Kidney (tissue), 14 donors: Measurements from ENCODE around the gene C5orf63. TPM values are rescaled to one million over a fixed set of nuclear protein-coding genes. Genes with fewer than 3 reads are reported as not detected.

Experiments
- DNase-seq, 5 donors: peaks; one replicate each; pipeline ENCODE4 v3.0.0-alpha.2; 2013 to 2020
- FAIRE-seq: peaks from 2 replicates; lab custom pipeline; 2012; peaks lifted over from hg19 to GRCh38; lab: Jason Lieb, UNC
- H3K27ac ChIP-seq, 2 donors: one replicate each; pipeline ENCODE4 v1.7.0; 2013; ENCODE audit warnings: low read depth in 2 of 2, low read length in 2 of 2, inconsistent platforms in 1 of 2
- H3K27me3 ChIP-seq: one replicate; pipeline ENCODE4 v1.7.1; 2013; ENCODE audit warnings: low read length, inconsistent platforms; ENCODE audit not compliant: control insufficient read depth, insufficient read depth
- H3K36me3 ChIP-seq, 3 donors: one replicate each; pipeline versions ENCODE4 v1.7.0 to v1.7.1; 2013; ENCODE audit warnings: low read length in 3 of 3, control low read depth in 1 of 3, inconsistent platforms in 1 of 3; ENCODE audit not compliant: insufficient read depth in 3 of 3, control insufficient read depth in 2 of 3
- H3K4me1 ChIP-seq, 3 donors: one replicate each; pipeline versions ENCODE4 v1.7.0 to v1.7.1; 2013; ENCODE audit warnings: low read length in 3 of 3, inconsistent platforms in 1 of 3, low read depth in 1 of 3; ENCODE audit not compliant: control insufficient read depth in 2 of 3, insufficient read depth in 2 of 3
- H3K4me3 ChIP-seq, 3 donors: one replicate each; pipeline versions ENCODE4 v1.7.0 to v1.8.1; 2013; ENCODE audit warnings: low read length in 3 of 3, control low read depth in 1 of 3, inconsistent platforms in 1 of 3
- H3K9ac ChIP-seq, 3 donors: one replicate each; pipeline versions ENCODE4 v1.7.0 to v1.7.1; 2013; ENCODE audit warnings: low read length in 3 of 3, control low read depth in 1 of 3, inconsistent platforms in 1 of 3
- H3K9me3 ChIP-seq, 3 donors: one replicate each; pipeline versions ENCODE4 v1.7.0 to v1.7.1; 2013; ENCODE audit warnings: low read length in 3 of 3, control low read depth in 1 of 3, inconsistent platforms in 1 of 3; ENCODE audit not compliant: control insufficient read depth in 2 of 3, insufficient read depth in 1 of 3
- CTCF ChIP-seq: IDR thresholded peaks from 3 replicates; pipeline ENCODE4 v1.5.1; 2012; ENCODE audit warnings: mild to moderate bottlenecking, moderate library complexity, borderline replicate concordance; ENCODE audit not compliant: insufficient read depth; ENCODE audit errors: extremely low read depth
- intact Hi-C: fragments of 100-400 bp; cut with DNase I; formaldehyde crosslinking; loops from one replicate; pipeline ENCODE4 v1.11.1; 2022
- polyA plus RNA-seq: library from polyadenylated mRNA; stranded (reverse); fragments of 350-450 nt; fragmentation: Illumina TruSeq; extraction: RNeasy Lipid Tissue Mini Kit (QIAGEN cat#74804); gene quantifications from one replicate; pipeline ENCODE4 v1.2.3, GENCODE V29; 2014; ENCODE audit warnings: low read depth, low replicate concordance; ENCODE audit not compliant: insufficient read depth
- total RNA-seq: library from RNA; stranded (reverse); fragmentation: NEBNext Ultra II Directional; extraction: Animal tissue kit (Norgen Biotek cat#: 25700); gene quantifications from one replicate; pipeline ENCODE4 v1.2.1, GENCODE V29; 2021
- donor health status: control.
- donor health status: control.
- donor health status: control.
- donor health status: control.
- donor health status: control.
- donor health status: DM: yes; HTN: yes; CAD: no.
- donor health status: Normal renal cell carcinoma (clear cell type).

C5orf63 gene
- total and polyA plus RNA-seq, 2 donors from 2014 or later, result 5.8 to 8.5 TPM

DNA sequence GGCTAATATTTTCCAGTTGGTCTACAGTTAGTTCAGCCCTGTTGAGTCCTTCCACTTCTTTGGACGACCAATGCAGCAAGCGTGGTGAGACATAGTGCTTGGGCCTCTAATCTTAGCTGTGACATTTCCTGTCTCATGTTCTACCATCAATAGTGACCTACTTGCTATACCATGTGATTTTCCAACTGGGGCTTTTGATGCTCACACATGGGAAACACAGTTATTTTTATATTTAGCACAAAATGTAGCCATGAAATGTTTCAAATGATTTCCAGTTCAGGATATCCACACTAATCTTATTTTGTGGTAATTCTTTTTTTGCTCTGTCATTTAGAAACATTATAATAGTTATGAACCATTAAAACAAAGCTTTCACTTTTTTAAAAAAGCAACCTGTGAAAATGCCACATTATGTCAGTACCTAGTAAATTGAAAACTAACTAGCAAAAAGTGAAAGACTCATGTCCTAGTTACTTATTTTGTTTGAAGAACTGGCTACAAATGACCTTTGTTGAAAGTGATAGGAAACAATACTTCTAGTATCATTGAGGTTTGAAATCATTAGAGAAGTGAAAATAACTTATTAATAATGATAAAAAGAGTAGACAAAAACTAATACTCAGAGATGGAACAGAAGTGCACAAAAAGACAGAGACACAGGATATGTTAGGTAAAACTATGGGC lies 61.2 kb downstream of the C5orf63 start:
- Histone ChIP-seq H3K27me3 (no peaks in the 10 kb centered on the region), H3K4me1 (no peaks in the 10 kb centered on the region), H3K27ac (no peak overlapping the region), H3K9me3 (no peaks in the 10 kb centered on the region), H3K4me3 (no peak overlapping the region), H3K36me3 (no peaks in the 10 kb centered on the region), H3K9ac (no peak overlapping the region)
- DNase-seq (no peak), FAIRE-seq (no peak)
- TF ChIP-seq CTCF, result no peak
- intact Hi-C loops, result no loop called here

GRCh38 chr5:127011153-127011552 lies 62.1 kb downstream of the C5orf63 start:
- Histone ChIP-seq H3K9ac (no peak overlapping the region), H3K36me3 (no peaks in the 10 kb centered on the region), H3K9me3 (no peaks in the 10 kb centered on the region), H3K27me3 (no peaks in the 10 kb centered on the region), H3K27ac (no peak overlapping the region), H3K4me3 (no peak overlapping the region), H3K4me1 (no peaks in the 10 kb centered on the region)
- DNase-seq (no peak), FAIRE-seq (no peak)
- intact Hi-C loops, result no loop called here
- no peak for TF ChIP-seq CTCF

DNA sequence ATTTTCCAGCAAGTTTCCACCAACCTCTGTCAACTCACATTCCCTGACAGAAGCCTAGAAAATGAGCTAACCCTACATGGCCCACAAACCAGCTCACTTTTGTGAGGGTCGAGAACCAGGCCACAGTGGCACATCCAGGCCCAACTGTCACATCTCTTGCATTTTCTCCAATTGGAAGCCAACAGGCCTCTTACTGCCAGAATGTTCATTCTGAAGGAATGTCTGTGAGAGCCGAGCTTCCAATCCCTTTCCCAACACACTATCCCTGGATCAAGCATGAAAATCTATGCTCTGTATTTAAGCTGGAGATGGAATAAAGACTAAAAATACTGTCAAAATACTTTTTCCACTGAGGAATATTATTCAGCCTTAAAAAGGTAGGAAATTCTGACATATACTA lies 62.9 kb downstream of the C5orf63 start:
- Histone ChIP-seq H3K9ac (no peak overlapping the region), H3K27me3 (no peaks in the 10 kb centered on the region), H3K4me1 (no peaks in the 10 kb centered on the region), H3K9me3 (no peaks in the 10 kb centered on the region), H3K36me3 (no peaks in the 10 kb centered on the region), H3K27ac (no peak overlapping the region), H3K4me3 (no peak overlapping the region)
- DNase-seq, result no peak
- intact Hi-C loops, result no loop called here
- no peak for FAIRE-seq
- TF ChIP-seq CTCF, result no peak

DNA sequence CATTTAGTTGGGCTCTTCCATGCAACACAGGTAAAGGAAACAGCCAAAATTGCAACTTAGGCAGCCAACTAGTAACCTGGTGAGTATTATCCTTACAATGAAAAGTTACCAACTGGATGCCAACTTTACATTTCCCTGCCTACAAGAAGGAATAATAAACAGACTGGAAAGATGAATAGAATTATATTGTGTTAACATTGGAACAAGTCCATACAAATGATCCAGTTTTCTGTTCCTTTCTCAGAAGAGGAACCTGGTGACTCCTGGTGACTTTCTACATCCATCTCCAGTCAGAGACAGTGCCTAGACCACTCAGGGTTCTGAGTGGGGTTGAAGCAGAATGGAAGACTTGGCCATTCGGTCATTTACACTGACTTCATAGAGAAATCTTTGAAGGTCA lies 63.5 kb downstream of the C5orf63 start:
- DNase-seq, result no peak
- H3K4me1 ChIP-seq, result no peaks in the 10 kb centered on the region
- intact Hi-C loops, result no loop called here
- no peak overlapping the region for H3K27ac ChIP-seq
- no peaks in the 10 kb centered on the region for H3K36me3 ChIP-seq
- H3K27me3 ChIP-seq, result no peaks in the 10 kb centered on the region
- TF ChIP-seq CTCF, result no peak
- H3K4me3 ChIP-seq, result no peak overlapping the region
- no peaks in the 10 kb centered on the region for H3K9me3 ChIP-seq
- FAIRE-seq, result no peak
- no peak overlapping the region for H3K9ac ChIP-seq
